Measurements from ENCODE around the gene MITF.
A peak's percentile ranks its signal among the peaks of the same experiment; 100 is the strongest.

MITF gene

GRCh38 chr3:69767571-69767970, 28.3 kb downstream of the MITF start:
- no peak overlapping the region for H3K9ac ChIP-seq (ENCODE audit: low read length)
- no peaks in the 10 kb centered on the region for H3K36me3 ChIP-seq (ENCODE audit: control insufficient read depth, insufficient read depth, low read length)
- peaks cover 54% of the 10 kb centered on the region for H3K4me1 ChIP-seq (ENCODE audit: control insufficient read depth, insufficient read depth, low read length)
- H3K27ac ChIP-seq (ENCODE audit: low read depth, low read length): peak overlapping the region; percentile 35
- no peak overlapping the region for H3K4me3 ChIP-seq (ENCODE audit: low read length)
- no peaks in the 10 kb centered on the region for H3K27me3 ChIP-seq (ENCODE audit: control insufficient read depth, insufficient read depth, low read length)

GRCh38 chr3:69768438-69768837, 29.2 kb downstream of the MITF start:
- Histone ChIP-seq H3K9ac (ENCODE audit: low read length) (no peak overlapping the region), H3K4me1 (ENCODE audit: control insufficient read depth, insufficient read depth, low read length) (peaks cover 46% of the 10 kb centered on the region), H3K4me3 (ENCODE audit: low read length) (no peak overlapping the region), H3K36me3 (ENCODE audit: control insufficient read depth, insufficient read depth, low read length) (no peaks in the 10 kb centered on the region), H3K27ac (ENCODE audit: low read depth, low read length) (no peak overlapping the region), H3K27me3 (ENCODE audit: control insufficient read depth, insufficient read depth, low read length) (no peaks in the 10 kb centered on the region)

GRCh38 chr3:69770219-69770618, 31.0 kb downstream of the MITF start:
- H3K9ac ChIP-seq (ENCODE audit: low read length): no peak overlapping the region
- H3K4me3 ChIP-seq (ENCODE audit: low read length): no peak overlapping the region
- H3K4me1 ChIP-seq (ENCODE audit: control insufficient read depth, insufficient read depth, low read length): peaks cover 39% of the 10 kb centered on the region
- no peak overlapping the region for H3K27ac ChIP-seq (ENCODE audit: low read depth, low read length)
- no peaks in the 10 kb centered on the region for H3K36me3 ChIP-seq (ENCODE audit: control insufficient read depth, insufficient read depth, low read length)
- no peaks in the 10 kb centered on the region for H3K27me3 ChIP-seq (ENCODE audit: control insufficient read depth, insufficient read depth, low read length)

GRCh38 chr3:69770976-69771634, 31.8 kb downstream of the MITF start:
- Histone ChIP-seq H3K27me3 (ENCODE audit: control insufficient read depth, insufficient read depth, low read length) (no peaks in the 10 kb centered on the region), H3K9ac (ENCODE audit: low read length) (no peak overlapping the region), H3K4me3 (ENCODE audit: low read length) (no peak overlapping the region), H3K4me1 (ENCODE audit: control insufficient read depth, insufficient read depth, low read length) (peaks cover 39% of the 10 kb centered on the region), H3K27ac (ENCODE audit: low read depth, low read length) (no peak overlapping the region), H3K36me3 (ENCODE audit: control insufficient read depth, insufficient read depth, low read length) (no peaks in the 10 kb centered on the region)

GRCh38 chr3:69772152-69772867, 33.0 kb downstream of the MITF start:
- H3K36me3 ChIP-seq (ENCODE audit: control insufficient read depth, insufficient read depth, low read length): no peaks in the 10 kb centered on the region
- peaks cover 35% of the 10 kb centered on the region for H3K4me1 ChIP-seq (ENCODE audit: control insufficient read depth, insufficient read depth, low read length)
- H3K4me3 ChIP-seq (ENCODE audit: low read length): no peak overlapping the region
- no peak overlapping the region for H3K27ac ChIP-seq (ENCODE audit: low read depth, low read length)
- H3K27me3 ChIP-seq (ENCODE audit: control insufficient read depth, insufficient read depth, low read length): no peaks in the 10 kb centered on the region
- no peak overlapping the region for H3K9ac ChIP-seq (ENCODE audit: low read length)

GRCh38 chr3:69774029-69774428, 34.8 kb downstream of the MITF start:
- Histone ChIP-seq H3K4me1 (ENCODE audit: control insufficient read depth, insufficient read depth, low read length) (peaks cover 30% of the 10 kb centered on the region), H3K36me3 (ENCODE audit: control insufficient read depth, insufficient read depth, low read length) (no peaks in the 10 kb centered on the region), H3K27ac (ENCODE audit: low read depth, low read length) (peak overlapping the region; percentile 56), H3K4me3 (ENCODE audit: low read length) (no peak overlapping the region), H3K9ac (ENCODE audit: low read length) (no peak overlapping the region), H3K27me3 (ENCODE audit: control insufficient read depth, insufficient read depth, low read length) (no peaks in the 10 kb centered on the region)

GRCh38 chr3:69775751-69776150, 36.5 kb downstream of the MITF start:
- H3K27ac ChIP-seq (ENCODE audit: low read depth, low read length): no peak overlapping the region
- H3K9ac ChIP-seq (ENCODE audit: low read length): no peak overlapping the region
- peaks cover 24% of the 10 kb centered on the region for H3K4me1 ChIP-seq (ENCODE audit: control insufficient read depth, insufficient read depth, low read length)

GRCh38 chr3:69776289-69776688, 37.0 kb downstream of the MITF start:
- Histone ChIP-seq H3K27ac (ENCODE audit: low read depth, low read length) (no peak overlapping the region), H3K27me3 (ENCODE audit: control insufficient read depth, insufficient read depth, low read length) (no peaks in the 10 kb centered on the region), H3K4me3 (ENCODE audit: low read length) (no peak overlapping the region), H3K4me1 (ENCODE audit: control insufficient read depth, insufficient read depth, low read length) (peaks cover 20% of the 10 kb centered on the region), H3K36me3 (ENCODE audit: control insufficient read depth, insufficient read depth, low read length) (no peaks in the 10 kb centered on the region), H3K9ac (ENCODE audit: low read length) (no peak overlapping the region)

More at GRCh38 chr3:69775751-69776150, 36.5 kb downstream of the MITF start:
- no peak overlapping the region for H3K4me3 ChIP-seq (ENCODE audit: low read length)
- no peaks in the 10 kb centered on the region for H3K27me3 ChIP-seq (ENCODE audit: control insufficient read depth, insufficient read depth, low read length)
- no peaks in the 10 kb centered on the region for H3K36me3 ChIP-seq (ENCODE audit: control insufficient read depth, insufficient read depth, low read length)

- Histone ChIP-seq H3K9ac (ENCODE audit: low read length) (no peak overlapping the region), H3K36me3 (ENCODE audit: control insufficient read depth, insufficient read depth, low read length) (no peaks in the 10 kb centered on the region), H3K4me3 (ENCODE audit: low read length) (no peak overlapping the region), H3K27ac (ENCODE audit: low read depth, low read length) (no peak overlapping the region), H3K4me1 (ENCODE audit: control insufficient read depth, insufficient read depth, low read length) (peaks cover 21% of the 10 kb centered on the region), H3K27me3 (ENCODE audit: control insufficient read depth, insufficient read depth, low read length) (no peaks in the 10 kb centered on the region)
These were observed 37.8 kb downstream of the MITF start for GRCh38 chr3:69776920-69777581.

- H3K4me1 ChIP-seq (ENCODE audit: control insufficient read depth, insufficient read depth, low read length): peaks cover 16% of the 10 kb centered on the region
- H3K27me3 ChIP-seq (ENCODE audit: control insufficient read depth, insufficient read depth, low read length): no peaks in the 10 kb centered on the region
- no peak overlapping the region for H3K4me3 ChIP-seq (ENCODE audit: low read length)
- no peaks in the 10 kb centered on the region for H3K36me3 ChIP-seq (ENCODE audit: control insufficient read depth, insufficient read depth, low read length)
- H3K27ac ChIP-seq (ENCODE audit: low read depth, low read length): no peak overlapping the region
- no peak overlapping the region for H3K9ac ChIP-seq (ENCODE audit: low read length)
These were observed 38.3 kb downstream of the MITF start for GRCh38 chr3:69777582-69777967.

- Histone ChIP-seq H3K27ac (ENCODE audit: low read depth, low read length) (peak overlapping the region; percentile 25), H3K4me1 (ENCODE audit: control insufficient read depth, insufficient read depth, low read length) (peaks cover 20% of the 10 kb centered on the region), H3K9ac (ENCODE audit: low read length) (no peak overlapping the region), H3K36me3 (ENCODE audit: control insufficient read depth, insufficient read depth, low read length) (no peaks in the 10 kb centered on the region), H3K4me3 (ENCODE audit: low read length) (no peak overlapping the region), H3K27me3 (ENCODE audit: control insufficient read depth, insufficient read depth, low read length) (no peaks in the 10 kb centered on the region)
These were observed 42.3 kb downstream of the MITF start for GRCh38 chr3:69781593-69781992.

GRCh38 chr3:69784954-69785514, 45.8 kb downstream of the MITF start:
- H3K4me3 ChIP-seq (ENCODE audit: low read length): no peak overlapping the region
- peak overlapping the region; percentile 78 for H3K27ac ChIP-seq (ENCODE audit: low read depth, low read length)
- H3K9ac ChIP-seq (ENCODE audit: low read length): no peak overlapping the region
- peaks cover 31% of the 10 kb centered on the region for H3K4me1 ChIP-seq (ENCODE audit: control insufficient read depth, insufficient read depth, low read length)
- no peaks in the 10 kb centered on the region for H3K36me3 ChIP-seq (ENCODE audit: control insufficient read depth, insufficient read depth, low read length)
- no peaks in the 10 kb centered on the region for H3K27me3 ChIP-seq (ENCODE audit: control insufficient read depth, insufficient read depth, low read length)

Measured in rectal smooth muscle tissue (tissue), 1 donor.